Activated gamma-delta T cell treated with anti-CD3 and anti-CD28 coated beads, Interleukin-2, amount 50 U/mL, for 16 hours (primary cell): ENCODE data around the gene TUBGCP3.

ENCODE experiments used
- DNase-seq: peaks from one replicate; pipeline ENCODE4 v3.0.0-alpha.2; 2020; ENCODE audit warnings: low read depth

Gene TUBGCP3

DNA sequence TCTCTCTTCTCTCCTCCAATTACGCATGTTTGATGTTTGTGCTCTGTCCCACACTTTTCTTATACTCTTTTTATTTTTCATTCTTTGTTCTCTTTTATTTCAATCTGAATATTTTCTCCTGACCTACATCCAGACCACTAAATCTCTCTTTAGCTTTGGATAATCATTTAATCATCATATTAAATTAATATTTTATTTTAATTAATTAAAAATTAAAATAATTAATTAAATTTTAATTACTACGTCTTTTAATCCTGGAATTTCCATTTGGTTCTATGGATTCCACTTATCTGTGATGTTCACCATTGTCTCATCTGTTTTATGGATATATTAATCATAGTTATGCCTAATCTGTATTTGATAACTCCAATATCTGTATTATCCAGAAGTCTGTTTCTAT, 149.4 kb downstream of the TUBGCP3 start:
- DNase-seq, result no peak

DNA sequence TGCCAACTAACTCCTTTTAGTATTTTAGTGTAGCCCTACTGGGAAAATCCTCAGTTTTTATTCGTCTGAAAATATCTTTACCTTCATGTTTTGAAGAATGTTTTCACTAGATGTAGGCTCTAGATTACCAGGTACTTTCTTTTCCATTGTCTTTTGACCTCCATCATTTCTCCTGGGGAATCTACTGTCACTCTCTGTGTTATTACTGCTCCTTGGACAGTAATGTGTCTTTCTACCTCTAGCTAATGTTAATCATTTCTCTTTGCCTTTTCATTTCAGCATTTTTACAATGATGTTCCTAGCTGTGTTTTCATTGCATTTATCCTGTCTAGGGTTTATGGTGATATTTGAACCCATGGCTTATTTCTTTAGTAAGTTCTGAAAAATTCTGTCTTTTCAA, 149.9 kb downstream of the TUBGCP3 start:
- DNase-seq, result no peak

DNA sequence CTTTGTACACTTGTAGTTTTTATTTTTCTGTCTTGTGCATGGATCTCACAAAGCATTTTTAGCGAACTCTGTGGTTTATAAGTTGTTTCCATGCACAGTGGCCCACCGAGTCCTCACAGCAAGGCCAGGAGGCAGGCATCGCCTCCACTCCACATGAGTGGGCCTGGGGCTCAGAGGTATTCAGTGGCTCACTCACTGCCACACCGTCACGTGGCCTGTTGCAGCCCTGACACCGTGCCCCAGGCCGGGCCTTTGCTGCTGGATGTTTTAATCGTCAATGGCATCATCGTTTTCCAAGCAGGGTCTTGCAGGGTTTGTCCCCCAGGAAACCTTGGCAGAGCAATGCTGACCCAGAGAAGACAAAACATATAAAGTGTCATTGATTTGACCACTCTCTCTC, 152.0 kb downstream of the TUBGCP3 start:
- DNase-seq, result no peak
